ENCODE measurements around the gene HAPSTR1.

DNA sequence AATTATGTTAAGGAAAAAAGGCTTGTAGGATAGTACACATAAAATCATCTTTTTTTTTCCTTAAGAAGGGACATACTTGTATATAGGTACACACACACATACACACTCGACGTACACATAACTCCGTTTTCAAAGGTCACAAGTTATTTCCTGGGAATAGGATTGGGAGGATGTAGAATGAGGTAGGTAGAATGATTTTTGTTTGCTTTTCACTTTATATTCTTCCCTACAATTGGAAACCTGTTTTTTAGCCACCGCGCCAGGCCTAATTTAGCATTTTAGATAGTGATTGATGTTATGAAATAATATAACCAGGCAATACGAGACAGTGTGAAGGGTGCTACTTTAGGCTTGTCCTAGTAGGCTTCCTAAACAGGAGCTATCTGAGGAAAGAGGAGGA, 1.8 kb upstream of the HAPSTR1 start:
- no peak for TF ChIP-seq POLR2A (IDR thresholded peaks at IDR 0.05)
- TF ChIP-seq, protein P1, sequence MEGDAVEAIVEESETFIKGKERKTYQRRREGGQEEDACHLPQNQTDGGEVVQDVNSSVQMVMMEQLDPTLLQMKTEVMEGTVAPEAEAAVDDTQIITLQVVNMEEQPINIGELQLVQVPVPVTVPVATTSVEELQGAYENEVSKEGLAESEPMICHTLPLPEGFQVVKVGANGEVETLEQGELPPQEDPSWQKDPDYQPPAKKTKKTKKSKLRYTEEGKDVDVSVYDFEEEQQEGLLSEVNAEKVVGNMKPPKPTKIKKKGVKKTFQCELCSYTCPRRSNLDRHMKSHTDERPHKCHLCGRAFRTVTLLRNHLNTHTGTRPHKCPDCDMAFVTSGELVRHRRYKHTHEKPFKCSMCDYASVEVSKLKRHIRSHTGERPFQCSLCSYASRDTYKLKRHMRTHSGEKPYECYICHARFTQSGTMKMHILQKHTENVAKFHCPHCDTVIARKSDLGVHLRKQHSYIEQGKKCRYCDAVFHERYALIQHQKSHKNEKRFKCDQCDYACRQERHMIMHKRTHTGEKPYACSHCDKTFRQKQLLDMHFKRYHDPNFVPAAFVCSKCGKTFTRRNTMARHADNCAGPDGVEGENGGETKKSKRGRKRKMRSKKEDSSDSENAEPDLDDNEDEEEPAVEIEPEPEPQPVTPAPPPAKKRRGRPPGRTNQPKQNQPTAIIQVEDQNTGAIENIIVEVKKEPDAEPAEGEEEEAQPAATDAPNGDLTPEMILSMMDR (IDR thresholded peaks at IDR 0.05) = no peak
